ENCODE data around the gene RPL37A. TPM values are rescaled to one million over a fixed set of nuclear protein-coding genes. Genes with fewer than 3 reads are reported as not detected.

The RPL37A gene
- total RNA-seq, 4 donors from 2014 or later, result 1,246 to 1,858 (median 1,428) TPM

GRCh38 chr2:216464104-216464720, 34.4 kb upstream of the RPL37A start:
- H3K27ac ChIP-seq, result no peak overlapping the region
- no peak for TF ChIP-seq POLR2A (IDR thresholded peaks at IDR 0.05)
- TF ChIP-seq, protein P1, sequence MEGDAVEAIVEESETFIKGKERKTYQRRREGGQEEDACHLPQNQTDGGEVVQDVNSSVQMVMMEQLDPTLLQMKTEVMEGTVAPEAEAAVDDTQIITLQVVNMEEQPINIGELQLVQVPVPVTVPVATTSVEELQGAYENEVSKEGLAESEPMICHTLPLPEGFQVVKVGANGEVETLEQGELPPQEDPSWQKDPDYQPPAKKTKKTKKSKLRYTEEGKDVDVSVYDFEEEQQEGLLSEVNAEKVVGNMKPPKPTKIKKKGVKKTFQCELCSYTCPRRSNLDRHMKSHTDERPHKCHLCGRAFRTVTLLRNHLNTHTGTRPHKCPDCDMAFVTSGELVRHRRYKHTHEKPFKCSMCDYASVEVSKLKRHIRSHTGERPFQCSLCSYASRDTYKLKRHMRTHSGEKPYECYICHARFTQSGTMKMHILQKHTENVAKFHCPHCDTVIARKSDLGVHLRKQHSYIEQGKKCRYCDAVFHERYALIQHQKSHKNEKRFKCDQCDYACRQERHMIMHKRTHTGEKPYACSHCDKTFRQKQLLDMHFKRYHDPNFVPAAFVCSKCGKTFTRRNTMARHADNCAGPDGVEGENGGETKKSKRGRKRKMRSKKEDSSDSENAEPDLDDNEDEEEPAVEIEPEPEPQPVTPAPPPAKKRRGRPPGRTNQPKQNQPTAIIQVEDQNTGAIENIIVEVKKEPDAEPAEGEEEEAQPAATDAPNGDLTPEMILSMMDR (IDR thresholded peaks at IDR 0.05), result no peak
- peaks cover 0 to 56% (median 0%) of the 10 kb centered on the region in 3 donors for H3K36me3 ChIP-seq
- H3K4me1 ChIP-seq, result no peaks in the 10 kb centered on the region
- DNase-seq, result no peak
- no peaks in the 10 kb centered on the region for H3K27me3 ChIP-seq
- intact Hi-C loops (cut with DNase I), result no loop called here
- 83 to 94% methylated on average over 5 to 6 of the region's 6 CpGs for WGBS, 2 donors
- no peak overlapping the region for H3K4me3 ChIP-seq
- no peaks in the 10 kb centered on the region for H3K9me3 ChIP-seq

GRCh38 chr2:216465579-216466195, 33.0 kb upstream of the RPL37A start:
- 89 to 93% methylated on average over 5 of the region's 5 CpGs for WGBS, 2 donors
- H3K9me3 ChIP-seq, result no peaks in the 10 kb centered on the region
- peaks cover 0 to 67% (median 0%) of the 10 kb centered on the region in 3 donors for H3K36me3 ChIP-seq
- no peaks in the 10 kb centered on the region for H3K27me3 ChIP-seq
- TF ChIP-seq, protein P1 (IDR thresholded peaks at IDR 0.05), result no peak
- no peak for TF ChIP-seq POLR2A (IDR thresholded peaks at IDR 0.05)
- H3K4me3 ChIP-seq, result no peak overlapping the region
- no peak overlapping the region for H3K27ac ChIP-seq
- intact Hi-C loops (cut with DNase I), result no loop called here
- no peak for DNase-seq
- no peaks in the 10 kb centered on the region for H3K4me1 ChIP-seq

DNA sequence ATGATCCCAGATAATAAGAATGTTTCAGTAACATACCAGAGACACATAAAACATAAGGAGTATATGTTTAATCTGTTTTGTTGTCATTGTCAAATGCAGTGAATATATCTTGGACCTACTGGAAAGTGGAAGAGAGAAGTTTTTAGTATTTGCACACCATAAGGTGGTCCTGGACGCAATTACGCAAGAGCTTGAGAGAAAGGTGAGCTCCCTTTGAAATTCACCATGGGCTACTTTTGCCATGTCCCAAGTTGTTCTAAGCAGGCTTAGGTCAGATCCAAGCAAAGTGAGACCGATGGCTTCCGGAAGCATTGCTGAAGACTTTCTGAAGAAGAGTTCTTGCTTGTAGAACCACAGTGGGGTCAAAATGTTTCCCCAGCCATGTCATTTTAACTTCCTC, 30.8 kb upstream of the RPL37A start:
- H3K27ac ChIP-seq, result no peak overlapping the region
- H3K4me1 ChIP-seq, result no peaks in the 10 kb centered on the region
- no peak overlapping the region for H3K4me3 ChIP-seq
- DNase-seq, result no peak
- intact Hi-C loops (cut with DNase I), result no loop called here
- no peaks in the 10 kb centered on the region for H3K27me3 ChIP-seq
- WGBS, 2 donors, result 93 to 98% methylated on average over 4 of the region's 4 CpGs
- H3K9me3 ChIP-seq, result no peaks in the 10 kb centered on the region
- peaks cover 0 to 89% (median 0%) of the 10 kb centered on the region in 3 donors for H3K36me3 ChIP-seq
- TF ChIP-seq, protein P1 (IDR thresholded peaks at IDR 0.05), result no peak
- no peak for TF ChIP-seq POLR2A (IDR thresholded peaks at IDR 0.05)

- TF ChIP-seq, protein P1 (IDR thresholded peaks at IDR 0.05), result no peak
- Histone ChIP-seq H3K4me3 (no peak overlapping the region), H3K36me3 (peaks cover 0 to 88% (median 0%) of the 10 kb centered on the region in 3 donors), H3K4me1 (no peaks in the 10 kb centered on the region), H3K9me3 (no peaks in the 10 kb centered on the region), H3K27ac (no peak overlapping the region), H3K27me3 (no peaks in the 10 kb centered on the region)
- no peak for DNase-seq
- intact Hi-C loops (cut with DNase I), result no loop called here
Observed at GRCh38 chr2:216469661-216470060, 29.0 kb upstream of the RPL37A start.

- intact Hi-C loops (cut with DNase I), result no loop called here
- H3K27me3 ChIP-seq, result no peaks in the 10 kb centered on the region
- H3K36me3 ChIP-seq, result peaks cover 0 to 88% (median 0%) of the 10 kb centered on the region in 3 donors
- H3K4me1 ChIP-seq, result no peaks in the 10 kb centered on the region
- no peak overlapping the region for H3K4me3 ChIP-seq
- H3K9me3 ChIP-seq, result no peaks in the 10 kb centered on the region
- H3K27ac ChIP-seq, result no peak overlapping the region
- DNase-seq, result no peak
- TF ChIP-seq, protein P1 (IDR thresholded peaks at IDR 0.05), result no peak
- WGBS, 2 donors, result 88 to 92% methylated on average over 3 of the region's 3 CpGs
Observed at GRCh38 chr2:216473187-216473586, 25.5 kb upstream of the RPL37A start.

Measured in esophagus squamous epithelium (tissue), 5 donors.